SK-N-MC (cell line): Measurements from ENCODE around the gene STK32B.

Source experiments
- DNase-seq: peaks from one replicate; pipeline ENCODE4 v3.0.0-alpha.2; 2011; ENCODE audit warnings: low read depth, low spot score
- H3K27ac ChIP-seq: fragments of 200-600 bp; sonication (generic); 2 replicates; pipeline ENCODE4 v1.5.1; 2016; ENCODE audit warnings: mixed run types
- H3K36me3 ChIP-seq: fragments of 200-600 bp; sonication (generic); 2 replicates; pipeline ENCODE4 v1.6.1; 2017; ENCODE audit warnings: antibody characterized with exemption, low read length, mixed read lengths; ENCODE audit not compliant: insufficient read depth
- H3K4me3 ChIP-seq: fragments of 200-600 bp; sonication (generic); 2 replicates; pipeline ENCODE4 v1.5.1; 2016
- H3K9ac ChIP-seq: fragments of 200-600 bp; sonication (generic); 2 replicates; pipeline ENCODE4 v1.8.0; 2017; ENCODE audit warnings: mixed run types, mixed read lengths; ENCODE audit not compliant: insufficient read length
- H3K9me3 ChIP-seq: fragments of 200-600 bp; sonication (generic); 2 replicates; pipeline ENCODE4 v1.6.1; 2017; ENCODE audit warnings: low read depth, mild to moderate bottlenecking, antibody characterized with exemption, low read length, moderate library complexity, mixed read lengths
- EZH2 ChIP-seq: fragments of 200-600 bp; sonication (generic); IDR thresholded peaks from one replicate; pipeline ENCODE4 v1.6.1; 2017; ENCODE audit warnings: antibody characterized with exemption
- FOXP2 ChIP-seq: optimal IDR thresholded peaks from 2 replicates; pipeline ENCODE3; 2011; ENCODE audit warnings: mild to moderate bottlenecking, moderate library complexity; ENCODE audit not compliant: insufficient read depth; ENCODE audit errors: extremely low read length, control extremely low read depth
- POLR2AphosphoS5 ChIP-seq: IDR thresholded peaks from 2 replicates; pipeline ENCODE4 v1.6.1; 2012; ENCODE audit warnings: mild to moderate bottlenecking, low read depth, low read length, borderline replicate concordance

STK32B gene

GRCh38 chr4:5412751-5413150, 361.5 kb downstream of the STK32B start:
- Histone ChIP-seq H3K9me3 (no peaks in the 10 kb centered on the region), H3K36me3 (peaks cover under 1% of the 10 kb centered on the region; the same call in 1 of the 2 replicates), H3K4me3 (no peak overlapping the region), H3K27ac (no peak overlapping the region), H3K9ac (no peak overlapping the region)
- DNase-seq: no peak
- TF ChIP-seq FOXP2 (no peak), EZH2 (no peak)

- no peak for TF ChIP-seq EZH2
- TF ChIP-seq POLR2AphosphoS5: no peak
- no peak for TF ChIP-seq FOXP2
- DNase-seq: no peak
- no peak overlapping the region for H3K4me3 ChIP-seq
- H3K27ac ChIP-seq: no peak overlapping the region
- H3K36me3 ChIP-seq: peaks cover 4% of the 10 kb centered on the region; the same call in 1 of the 2 replicates
- no peak overlapping the region for H3K9ac ChIP-seq
- no peaks in the 10 kb centered on the region for H3K9me3 ChIP-seq
These were observed 365.4 kb downstream of the STK32B start for GRCh38 chr4:5416637-5417036.

- Histone ChIP-seq H3K36me3 (peaks cover 4% of the 10 kb centered on the region; the same call in 1 of the 2 replicates), H3K9me3 (no peaks in the 10 kb centered on the region), H3K27ac (no peak overlapping the region), H3K4me3 (no peak overlapping the region), H3K9ac (no peak overlapping the region)
- DNase-seq: no peak
- TF ChIP-seq POLR2AphosphoS5: no peak
- no peak for TF ChIP-seq EZH2
- no peak for TF ChIP-seq FOXP2
These were observed 369.0 kb downstream of the STK32B start for GRCh38 chr4:5420266-5420665.

DNA sequence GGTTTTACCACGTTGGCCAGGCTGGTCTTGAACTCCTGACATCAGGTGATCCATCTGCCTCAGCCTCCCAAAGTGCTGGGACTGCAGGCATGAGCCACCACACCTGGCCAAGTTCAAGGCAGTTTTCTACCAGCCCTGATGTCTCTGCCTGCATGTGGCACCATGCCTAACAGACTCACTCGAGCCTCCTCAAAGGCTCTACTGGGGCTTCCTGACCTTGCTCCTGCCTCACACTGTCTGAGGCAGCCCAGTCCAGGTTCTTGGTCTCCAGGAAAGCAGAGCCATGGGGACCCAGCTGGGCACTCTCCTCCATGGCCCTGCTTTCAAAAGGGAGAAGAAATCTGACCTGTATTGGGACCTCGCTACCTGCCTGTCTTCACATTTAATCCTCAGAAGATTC, 370.1 kb downstream of the STK32B start:
- Histone ChIP-seq H3K9ac (no peak overlapping the region), H3K9me3 (no peaks in the 10 kb centered on the region), H3K4me3 (no peak overlapping the region), H3K36me3 (peaks cover 4% of the 10 kb centered on the region; the same call in 1 of the 2 replicates), H3K27ac (no peak overlapping the region)
- DNase-seq: no peak
- TF ChIP-seq FOXP2 (no peak), POLR2AphosphoS5 (no peak), EZH2 (no peak)

DNA sequence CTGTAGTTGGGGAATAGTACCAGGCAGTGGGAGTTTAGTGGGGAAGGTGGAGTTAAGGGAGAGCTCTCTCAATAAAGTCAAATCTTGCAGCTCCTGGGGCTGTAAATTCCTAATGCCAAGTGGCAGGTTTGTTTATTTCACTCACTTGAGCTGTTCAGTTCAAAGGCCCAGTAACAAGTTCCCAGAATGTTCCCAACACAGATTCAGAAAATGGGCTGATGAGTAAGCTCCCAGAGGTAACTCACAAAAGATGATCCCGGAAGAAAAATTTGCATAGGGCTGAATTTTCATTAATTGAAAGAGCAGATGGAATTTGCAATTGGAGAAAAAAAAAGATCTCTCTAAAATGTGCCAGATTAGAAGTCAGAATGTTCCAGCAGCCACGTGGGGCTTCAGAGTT, 370.9 kb downstream of the STK32B start:
- Histone ChIP-seq H3K27ac (no peak overlapping the region), H3K4me3 (no peak overlapping the region), H3K9ac (no peak overlapping the region), H3K9me3 (no peaks in the 10 kb centered on the region), H3K36me3 (peaks cover 4% of the 10 kb centered on the region; the same call in 1 of the 2 replicates)
- DNase-seq: no peak
- TF ChIP-seq POLR2AphosphoS5 (no peak), EZH2 (no peak), FOXP2 (no peak)

GRCh38 chr4:5423670-5424069, 372.4 kb downstream of the STK32B start:
- TF ChIP-seq EZH2: no peak

GRCh38 chr4:5424211-5424610, 372.9 kb downstream of the STK32B start:
- Histone ChIP-seq H3K27ac (no peak overlapping the region), H3K9ac (no peak overlapping the region), H3K9me3 (no peaks in the 10 kb centered on the region), H3K36me3 (no peaks in the 10 kb centered on the region), H3K4me3 (no peak overlapping the region)
- TF ChIP-seq POLR2AphosphoS5: no peak
- no peak for DNase-seq

More at GRCh38 chr4:5423670-5424069, 372.4 kb downstream of the STK32B start:
- no peak for DNase-seq
- Histone ChIP-seq H3K4me3 (no peak overlapping the region), H3K27ac (no peak overlapping the region), H3K9ac (no peak overlapping the region), H3K9me3 (no peaks in the 10 kb centered on the region), H3K36me3 (no peaks in the 10 kb centered on the region)

DNA sequence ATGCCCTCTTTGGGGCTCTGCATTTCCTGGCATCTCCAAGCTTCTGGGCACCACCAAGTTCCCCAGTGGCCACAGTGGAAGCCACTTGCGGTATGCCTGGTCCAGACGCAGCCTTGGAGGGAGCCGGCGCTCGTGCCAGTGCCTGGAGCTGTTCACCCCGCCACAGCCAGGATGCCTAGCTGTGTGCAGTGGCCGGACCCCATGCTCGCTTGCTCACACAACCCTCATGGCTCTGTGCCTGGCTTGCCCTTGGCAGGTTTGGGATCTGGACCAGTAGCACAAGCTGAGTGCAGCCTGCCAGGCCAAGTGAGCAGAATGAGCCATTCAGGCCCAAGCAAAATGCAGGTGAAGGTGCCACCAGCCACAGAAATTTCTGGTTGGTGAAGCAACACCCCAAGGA, 373.6 kb downstream of the STK32B start:
- TF ChIP-seq POLR2AphosphoS5: no peak
- no peak overlapping the region for H3K27ac ChIP-seq
- no peaks in the 10 kb centered on the region for H3K9me3 ChIP-seq
- DNase-seq: no peak
- H3K36me3 ChIP-seq: no peaks in the 10 kb centered on the region
- H3K4me3 ChIP-seq: no peak overlapping the region
- H3K9ac ChIP-seq: no peak overlapping the region

DNA sequence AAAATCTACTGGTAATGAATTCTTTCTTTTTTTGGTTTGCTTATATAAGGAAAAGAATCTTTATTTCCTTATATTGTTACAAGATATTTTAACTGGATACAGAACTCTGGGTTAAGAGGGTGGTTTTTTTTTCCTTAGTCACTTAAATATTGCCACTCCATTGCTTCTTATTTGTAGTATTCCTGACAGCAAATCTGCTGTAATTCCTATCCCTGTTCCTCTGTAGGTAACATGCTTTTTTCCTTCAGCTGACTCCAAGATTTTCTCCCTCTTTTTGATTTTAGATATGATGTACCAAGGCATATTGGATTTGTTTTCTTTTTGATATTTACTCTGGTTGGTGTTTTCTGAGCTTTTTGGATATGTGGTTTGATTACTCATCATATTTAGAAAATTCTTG, 378.5 kb downstream of the STK32B start:
- no peak overlapping the region for H3K9ac ChIP-seq
- no peak for TF ChIP-seq POLR2AphosphoS5
- TF ChIP-seq EZH2: no peak
- TF ChIP-seq FOXP2: no peak
- no peak for DNase-seq
- no peaks in the 10 kb centered on the region for H3K36me3 ChIP-seq
- no peak overlapping the region for H3K27ac ChIP-seq
- H3K4me3 ChIP-seq: no peak overlapping the region
- no peaks in the 10 kb centered on the region for H3K9me3 ChIP-seq
